Measurements from ENCODE around the gene MRGPRG. TPM values are rescaled to one million over a fixed set of nuclear protein-coding genes. Genes with fewer than 3 reads are reported as not detected.

Gene MRGPRG
- total and polyA plus RNA-seq, 2 of the 4 experiments (the other 2 are of a cell fraction) = not detected

GRCh38 chr11:3184732-3185347 lies 33.8 kb downstream of the MRGPRG start:
- H2AFZ ChIP-seq (replicated peaks; ENCODE audit: low read length, poor library complexity) = no peak overlapping the region
- no CpG with 5 or more reads among the region's 11 CpGs for WGBS, 2 experiments (ENCODE audit: extremely low coverage in 2 of 2, insufficient read length in 1 of 2)
- no peak overlapping the region for H3K4me3 ChIP-seq (ENCODE audit: insufficient read depth, low read depth, low read length)
- H2AK5ac ChIP-seq (ENCODE audit: low read depth, low read length) = no peak overlapping the region
- peaks cover 34% of the 10 kb centered on the region for H3K27me3 ChIP-seq (ENCODE audit: control insufficient read depth, insufficient read depth, low read length)
- no peak overlapping the region for H3K14ac ChIP-seq (replicated peaks; ENCODE audit: low read depth, low read length)
- no peak overlapping the region for H3K18ac ChIP-seq (ENCODE audit: low read depth, low read length)
- in situ Hi-C loops (cut with MboI; ENCODE audit: low sequenced_read_pairs) (no loop called here), intact Hi-C loops (cut with micrococcal nuclease) (no loop called here), dilution Hi-C loops (cut with HindIII; ENCODE audit: low sequenced_read_pairs, unreplicated experiment) (no loop called here)
- H3K9ac ChIP-seq (ENCODE audit: low read depth, low read length) = no peak overlapping the region
- POLR2A ChIA-PET (ENCODE audit: unreplicated experiment) = no interaction called here
- no peak overlapping the region for H2BK20ac ChIP-seq (ENCODE audit: low read depth, low read length)
- TF ChIP-seq CEBPB (IDR thresholded peaks at IDR 0.05; ENCODE audit: low read depth, low read length) = no peak
- no peak for TF ChIP-seq RFX5 (IDR thresholded peaks at IDR 0.05; ENCODE audit: low read depth, low read length)
- TF ChIP-seq NFE2L2 (IDR thresholded peaks at IDR 0.05; ENCODE audit: low read depth, low read length) = no peak
- TF ChIP-seq POLR2A (IDR thresholded peaks at IDR 0.05; ENCODE audit: low read depth, low read length) = no peak
- TF ChIP-seq SMC3 (IDR thresholded peaks at IDR 0.05; ENCODE audit: low read depth, low read length) = no peak
- TF ChIP-seq CHD1 (IDR thresholded peaks at IDR 0.05; ENCODE audit: low read depth, low read length) = no peak
- TF ChIP-seq USF2 (IDR thresholded peaks at IDR 0.05; ENCODE audit: low read depth, low read length) = no peak
- no peak for TF ChIP-seq MAZ (IDR thresholded peaks at IDR 0.05; ENCODE audit: borderline replicate concordance, low read depth, low read length)
- TF ChIP-seq MAFK (IDR thresholded peaks at IDR 0.05; ENCODE audit: low read depth, low read length) = no peak
- no peak for TF ChIP-seq FOS (IDR thresholded peaks at IDR 0.05; ENCODE audit: low read depth, low read length)
- H3K56ac ChIP-seq (ENCODE audit: extremely low read depth, insufficient read depth, low read length) = no peak overlapping the region
- H3K27ac ChIP-seq (ENCODE audit: insufficient read depth, low read length) = no peak overlapping the region
- H4K91ac ChIP-seq (ENCODE audit: insufficient read depth, low read depth, low read length) = no peak overlapping the region
- H2BK15ac ChIP-seq (ENCODE audit: low read depth, low read length) = no peak overlapping the region
- no peak overlapping the region for H4K5ac ChIP-seq (ENCODE audit: low read depth, low read length)
- no peak overlapping the region for H2AK9ac ChIP-seq (replicated peaks; ENCODE audit: low read depth, low read length, poor library complexity)
- H3K9me3 ChIP-seq (ENCODE audit: control insufficient read depth, insufficient read depth, low read length) = no peaks in the 10 kb centered on the region
- H2BK120ac ChIP-seq (ENCODE audit: low read depth, low read length) = no peak overlapping the region
- no peak overlapping the region for H3K4ac ChIP-seq (ENCODE audit: low read depth, low read length)
- H3K4me1 ChIP-seq (ENCODE audit: control insufficient read depth, insufficient read depth, low read length) = no peaks in the 10 kb centered on the region
- CTCF ChIA-PET = no interaction called here
- H2BK5ac ChIP-seq (ENCODE audit: low read depth, low read length, poor library complexity, severe bottlenecking) = no peak overlapping the region
- H3K79me1 ChIP-seq (ENCODE audit: low read depth in 1 of 2, low read length in 2 of 2) = no peaks in the 10 kb centered on the region
- H4K20me1 ChIP-seq (ENCODE audit: insufficient read depth, low read length) = no peaks in the 10 kb centered on the region
- no peak overlapping the region for H3K23ac ChIP-seq (ENCODE audit: low read depth, low read length)
- H3K4me2 ChIP-seq (ENCODE audit: low read depth, low read length) = no peak overlapping the region
- BruUV-seq (replicated peaks) = no TSS peak
- no peaks in the 10 kb centered on the region for H3K9me1 ChIP-seq (ENCODE audit: insufficient read depth, low read length)
- ATAC-seq (ENCODE audit: low read depth) (no peak), DNase-seq (no peak)
- no peak overlapping the region for H4K8ac ChIP-seq (ENCODE audit: low read depth in 2 of 2, low read length in 2 of 2)
- H3K36me3 ChIP-seq (ENCODE audit: control insufficient read depth, insufficient read depth, low read length) = no peaks in the 10 kb centered on the region

All from IMR-90 (cell line).